ENCODE data around the gene PNMA8A. TPM values are rescaled to one million over a fixed set of nuclear protein-coding genes. Genes with fewer than 3 reads are reported as not detected.
A peak's percentile ranks its signal among the peaks of the same experiment; 100 is the strongest.

The PNMA8A gene, protein sequence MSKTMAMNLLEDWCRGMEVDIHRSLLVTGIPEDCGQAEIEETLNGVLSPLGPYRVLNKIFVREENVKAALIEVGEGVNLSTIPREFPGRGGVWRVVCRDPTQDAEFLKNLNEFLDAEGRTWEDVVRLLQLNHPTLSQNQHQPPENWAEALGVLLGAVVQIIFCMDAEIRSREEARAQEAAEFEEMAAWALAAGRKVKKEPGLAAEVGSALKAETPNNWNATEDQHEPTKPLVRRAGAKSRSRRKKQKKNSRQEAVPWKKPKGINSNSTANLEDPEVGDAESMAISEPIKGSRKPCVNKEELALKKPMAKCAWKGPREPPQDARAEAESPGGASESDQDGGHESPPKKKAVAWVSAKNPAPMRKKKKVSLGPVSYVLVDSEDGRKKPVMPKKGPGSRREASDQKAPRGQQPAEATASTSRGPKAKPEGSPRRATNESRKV
- total RNA-seq (10 to 100 TPM; 85.6 to 93.0 TPM), polyA plus RNA-seq (ENCODE audit: insufficient read length in 2 of 2) (100 to 1,000 TPM in 1 of 2 donors, 10 to 100 TPM in 1; 89.7 to 105 TPM)
- long read RNA-seq, donor 1, transcript PNMA8A-201 (3 exons, 3,689 nt) = major isoform, 20 of 39 reads
- long read RNA-seq, donor 1, partial matches to known transcripts = 18 of 39 reads
- long read RNA-seq, donor 1, other reads (novel, unspliced or antisense) = 0 of 39 reads
- long read RNA-seq, donor 2, transcript PNMA8A-201 (3 exons, 3,689 nt) = major isoform, 10 of 10 reads
- long read RNA-seq, donor 2, partial matches to known transcripts = 0 of 10 reads
- long read RNA-seq, donor 2, other reads (novel, unspliced or antisense) = 0 of 10 reads
- long read RNA-seq, donor 3, transcript PNMA8A-201 (3 exons, 3,689 nt) = major isoform, 7 of 13 reads
- long read RNA-seq, donor 3, partial matches to known transcripts = 6 of 13 reads
- long read RNA-seq, donor 3, other reads (novel, unspliced or antisense) = 0 of 13 reads
- long read RNA-seq, donor 4, partial matches to known transcripts = 0 of 2 reads
- long read RNA-seq, donor 4, other reads (novel, unspliced or antisense) = 0 of 2 reads

DNA sequence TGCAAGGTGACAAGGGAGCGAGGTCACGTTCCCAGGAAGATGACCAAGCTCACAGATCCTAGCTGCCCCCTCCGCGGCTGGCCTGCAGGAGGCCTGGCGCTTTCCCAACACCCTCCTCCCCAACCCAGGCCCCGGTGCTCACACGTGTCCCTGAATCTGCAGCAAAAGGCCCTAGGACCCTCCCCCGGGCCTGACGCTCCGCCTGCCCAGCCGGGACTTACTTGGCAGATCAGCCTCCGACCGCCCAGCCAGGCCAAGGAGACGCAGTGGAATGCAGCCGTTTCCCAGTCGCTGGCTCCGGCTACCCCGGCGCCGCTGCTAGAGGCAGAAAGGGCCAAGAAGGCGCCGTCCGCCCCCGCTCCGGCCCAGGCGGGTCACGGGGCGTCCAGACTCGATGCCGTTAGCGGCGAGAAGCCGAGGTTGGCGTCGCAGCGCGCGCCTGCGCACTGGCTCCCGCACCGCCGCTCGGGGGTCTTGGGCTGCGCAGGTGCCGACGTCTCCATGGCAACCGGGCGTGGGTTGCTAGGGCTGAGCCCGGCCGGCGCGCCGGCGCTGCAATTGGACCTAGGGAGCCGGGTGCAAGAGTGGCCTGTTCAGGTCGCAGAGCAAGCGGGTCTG lies at the start of gene PNMA8A:
Gene PNMA8A, minus strand, starts transcription at position 448 of the 618 bp plus-strand sequence. CDS start 528 bp downstream, outside the sequence.
- peak in 5 of 6 donors; percentile 86 to 98 (median 92) for DNase-seq (ENCODE audit: low read depth in 4 of 6, low spot score in 6 of 6)
- H3K4me1 ChIP-seq (ENCODE audit: control insufficient read depth, insufficient read depth, low read length) = peaks cover 40% of the 10 kb centered on the region
- peak within 1 kb of the TSS; percentile 45 for H3K4me3 ChIP-seq (ENCODE audit: low read depth, low read length)
- H3K36me3 ChIP-seq (ENCODE audit: control insufficient read depth, insufficient read depth, low read length) = peaks cover 23% of the 10 kb centered on the region
- H3K27ac ChIP-seq (ENCODE audit: low read depth, low read length) = peak within 1 kb of the TSS; percentile 69
- WGBS (ENCODE audit: insufficient coverage) = under 1% methylated on average over 56 of the region's 57 CpGs
- no peaks in the 10 kb centered on the region for H3K27me3 ChIP-seq (ENCODE audit: control insufficient read depth, insufficient read depth, low read length)
- no peaks in the 10 kb centered on the region for H3K9me3 ChIP-seq (ENCODE audit: control insufficient read depth, insufficient read depth, low read length)

DNA sequence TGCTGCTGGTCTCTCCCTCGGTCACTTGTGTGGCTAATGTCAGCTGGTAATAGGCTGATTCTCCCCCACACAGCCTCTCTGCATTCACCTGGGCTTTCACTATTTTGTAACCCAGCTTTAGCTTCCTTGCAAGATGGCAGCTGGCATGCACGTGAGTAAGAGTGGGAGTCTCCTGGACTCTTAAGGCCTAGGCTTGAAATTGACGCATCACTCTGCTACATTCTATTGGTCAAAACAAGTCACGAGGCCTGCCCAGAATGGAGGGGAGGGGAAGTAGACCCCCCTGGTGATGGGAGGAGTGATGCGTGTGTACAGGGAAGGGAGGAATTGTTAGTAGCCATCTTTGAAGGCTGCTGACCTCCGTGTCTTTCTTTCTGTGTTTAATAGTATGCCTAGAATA lies 49.3 kb upstream of the PNMA8A start:
- Histone ChIP-seq H3K36me3 (ENCODE audit: control insufficient read depth, insufficient read depth, low read length) (no peaks in the 10 kb centered on the region), H3K27ac (ENCODE audit: low read depth, low read length) (no peak overlapping the region), H3K4me1 (ENCODE audit: control insufficient read depth, insufficient read depth, low read length) (no peaks in the 10 kb centered on the region), H3K27me3 (ENCODE audit: control insufficient read depth, insufficient read depth, low read length) (no peaks in the 10 kb centered on the region), H3K4me3 (ENCODE audit: low read depth, low read length) (no peak overlapping the region), H3K9me3 (ENCODE audit: control insufficient read depth, insufficient read depth, low read length) (no peaks in the 10 kb centered on the region)
- 73% methylated on average over 3 of the region's 6 CpGs for WGBS (ENCODE audit: insufficient coverage)
- peak in 1 of 6 donors; percentile 30 for DNase-seq (ENCODE audit: low read depth in 4 of 6, low spot score in 6 of 6)

DNA sequence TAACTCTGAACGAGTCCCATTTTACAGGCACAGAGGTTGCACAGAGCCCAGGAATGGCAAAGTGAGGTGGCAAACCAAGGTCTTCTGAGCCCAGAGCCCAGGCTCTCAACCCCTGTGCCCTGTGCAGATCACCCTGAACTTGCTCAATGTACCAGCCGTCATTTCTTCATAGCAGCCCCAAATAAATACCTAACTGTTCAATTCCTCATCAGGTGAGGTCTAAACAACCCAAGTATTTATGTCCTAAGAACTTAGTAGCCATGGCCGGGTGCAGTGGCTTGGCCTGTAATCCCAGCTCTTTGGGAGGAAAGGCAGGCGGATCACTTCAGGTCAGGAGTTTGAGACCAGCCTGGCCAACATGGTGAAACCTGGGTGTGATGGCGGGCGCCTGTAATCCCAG lies 46.1 kb upstream of the PNMA8A start:
- Histone ChIP-seq H3K27me3 (ENCODE audit: control insufficient read depth, insufficient read depth, low read length) (no peaks in the 10 kb centered on the region), H3K27ac (ENCODE audit: low read depth, low read length) (no peak overlapping the region), H3K4me3 (ENCODE audit: low read depth, low read length) (no peak overlapping the region), H3K36me3 (ENCODE audit: control insufficient read depth, insufficient read depth, low read length) (no peaks in the 10 kb centered on the region), H3K4me1 (ENCODE audit: control insufficient read depth, insufficient read depth, low read length) (peaks cover 6% of the 10 kb centered on the region), H3K9me3 (ENCODE audit: control insufficient read depth, insufficient read depth, low read length) (no peaks in the 10 kb centered on the region)
- no peak for DNase-seq (ENCODE audit: low read depth in 4 of 6, low spot score in 6 of 6)
- WGBS (ENCODE audit: insufficient coverage) = 92% methylated on average over 5 of the region's 6 CpGs

- Histone ChIP-seq H3K27me3 (ENCODE audit: control insufficient read depth, insufficient read depth, low read length) (no peaks in the 10 kb centered on the region), H3K36me3 (ENCODE audit: control insufficient read depth, insufficient read depth, low read length) (no peaks in the 10 kb centered on the region), H3K27ac (ENCODE audit: low read depth, low read length) (no peak overlapping the region), H3K4me1 (ENCODE audit: control insufficient read depth, insufficient read depth, low read length) (peaks cover 6% of the 10 kb centered on the region), H3K4me3 (ENCODE audit: low read depth, low read length) (no peak overlapping the region), H3K9me3 (ENCODE audit: control insufficient read depth, insufficient read depth, low read length) (no peaks in the 10 kb centered on the region)
- peak in 1 of 6 donors; percentile 61 for DNase-seq (ENCODE audit: low read depth in 4 of 6, low spot score in 6 of 6)
- WGBS (ENCODE audit: insufficient coverage) = no CpG with 5 or more reads among the region's 6 CpGs
These were observed 44.6 kb upstream of the PNMA8A start for GRCh38 chr19:46515879-46516350.

DNA sequence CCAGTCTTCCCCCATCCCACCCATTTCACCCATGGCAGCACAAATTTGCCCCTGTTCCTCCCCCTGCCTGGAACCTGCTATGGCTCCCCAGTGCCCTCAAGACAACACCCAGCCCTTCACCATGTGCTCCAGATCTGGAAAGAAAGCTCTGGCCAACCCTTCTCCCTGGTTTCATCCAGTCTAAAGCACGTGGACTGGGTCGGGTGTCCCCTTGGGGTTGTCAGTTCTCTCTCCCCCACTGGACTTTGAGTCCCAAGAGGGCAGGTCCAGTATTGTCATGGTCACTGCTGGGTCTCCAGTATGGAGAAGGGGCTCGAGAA lies 43.9 kb upstream of the PNMA8A start:
- Histone ChIP-seq H3K36me3 (ENCODE audit: control insufficient read depth, insufficient read depth, low read length) (no peaks in the 10 kb centered on the region), H3K9me3 (ENCODE audit: control insufficient read depth, insufficient read depth, low read length) (no peaks in the 10 kb centered on the region), H3K27ac (ENCODE audit: low read depth, low read length) (no peak overlapping the region), H3K4me1 (ENCODE audit: control insufficient read depth, insufficient read depth, low read length) (peaks cover 6% of the 10 kb centered on the region), H3K4me3 (ENCODE audit: low read depth, low read length) (no peak overlapping the region), H3K27me3 (ENCODE audit: control insufficient read depth, insufficient read depth, low read length) (no peaks in the 10 kb centered on the region)
- no peak for DNase-seq (ENCODE audit: low read depth in 4 of 6, low spot score in 6 of 6)
- no CpG with 5 or more reads among the region's 3 CpGs for WGBS (ENCODE audit: insufficient coverage)

GRCh38 chr19:46514589-46515289 lies 43.4 kb upstream of the PNMA8A start:
- peaks cover 6% of the 10 kb centered on the region for H3K4me1 ChIP-seq (ENCODE audit: control insufficient read depth, insufficient read depth, low read length)
- no peaks in the 10 kb centered on the region for H3K36me3 ChIP-seq (ENCODE audit: control insufficient read depth, insufficient read depth, low read length)
- no peak overlapping the region for H3K27ac ChIP-seq (ENCODE audit: low read depth, low read length)
- 71% methylated on average over 10 of the region's 13 CpGs for WGBS (ENCODE audit: insufficient coverage)
- DNase-seq (ENCODE audit: low read depth in 4 of 6, low spot score in 6 of 6) = no peak
- no peaks in the 10 kb centered on the region for H3K27me3 ChIP-seq (ENCODE audit: control insufficient read depth, insufficient read depth, low read length)
- no peaks in the 10 kb centered on the region for H3K9me3 ChIP-seq (ENCODE audit: control insufficient read depth, insufficient read depth, low read length)
- H3K4me3 ChIP-seq (ENCODE audit: low read depth, low read length) = no peak overlapping the region

- 16% methylated on average over 22 of the region's 36 CpGs for WGBS (ENCODE audit: insufficient coverage)
- Histone ChIP-seq H3K4me1 (ENCODE audit: control insufficient read depth, insufficient read depth, low read length) (peaks cover 6% of the 10 kb centered on the region), H3K36me3 (ENCODE audit: control insufficient read depth, insufficient read depth, low read length) (no peaks in the 10 kb centered on the region), H3K4me3 (ENCODE audit: low read depth, low read length) (no peak overlapping the region), H3K27me3 (ENCODE audit: control insufficient read depth, insufficient read depth, low read length) (no peaks in the 10 kb centered on the region), H3K27ac (ENCODE audit: low read depth, low read length) (no peak overlapping the region), H3K9me3 (ENCODE audit: control insufficient read depth, insufficient read depth, low read length) (no peaks in the 10 kb centered on the region)
- peak in 3 of 6 donors; percentile 62 to 90 (median 78) for DNase-seq (ENCODE audit: low read depth in 4 of 6, low spot score in 6 of 6)
These were observed 42.3 kb upstream of the PNMA8A start for GRCh38 chr19:46513461-46514236.

DNA sequence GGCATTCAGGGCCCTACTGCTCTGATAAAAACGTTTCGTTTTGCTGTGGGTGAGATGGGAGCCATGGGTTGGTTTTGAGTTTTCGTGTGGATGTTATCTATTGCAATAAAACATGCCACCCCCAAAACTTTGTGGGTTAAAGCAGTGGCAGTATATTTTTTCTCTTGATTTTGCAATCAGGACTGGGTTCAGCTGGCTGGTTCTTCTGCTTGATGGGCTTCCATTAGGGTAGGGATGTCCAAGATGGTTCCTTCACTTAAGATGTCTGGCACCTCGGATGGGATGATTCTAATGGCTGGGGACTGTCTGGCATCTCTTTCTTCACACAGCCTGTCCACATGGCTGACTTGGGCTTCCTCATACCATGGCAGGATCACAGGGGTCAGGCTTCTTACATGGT lies 39.9 kb upstream of the PNMA8A start:
- DNase-seq (ENCODE audit: low read depth in 4 of 6, low spot score in 6 of 6) = no peak
- no CpG with 5 or more reads among the region's 4 CpGs for WGBS (ENCODE audit: insufficient coverage)
- Histone ChIP-seq H3K27me3 (ENCODE audit: control insufficient read depth, insufficient read depth, low read length) (no peaks in the 10 kb centered on the region), H3K4me1 (ENCODE audit: control insufficient read depth, insufficient read depth, low read length) (peaks cover 6% of the 10 kb centered on the region), H3K27ac (ENCODE audit: low read depth, low read length) (no peak overlapping the region), H3K9me3 (ENCODE audit: control insufficient read depth, insufficient read depth, low read length) (no peaks in the 10 kb centered on the region), H3K4me3 (ENCODE audit: low read depth, low read length) (no peak overlapping the region), H3K36me3 (ENCODE audit: control insufficient read depth, insufficient read depth, low read length) (no peaks in the 10 kb centered on the region)
